HG03442 (cell line): Measurements from ENCODE around the gene KCTD8.

Experiments used
- ATAC-seq: cut with Tn5 transposase; IDR thresholded peaks from one replicate; pipeline ENCODE4 v1.9.1; 2021; ENCODE audit warnings: mild to moderate bottlenecking, moderate library complexity; ENCODE audit not compliant: unreplicated experiment

Gene KCTD8

GRCh38 chr4:44448521-44449461, at the start of gene KCTD8:
TSS of gene KCTD8 (minus strand) at chr4:44448809.
- ATAC-seq = peak; percentile 96

GRCh38 chr4:44494810-44495701, 46.4 kb upstream of the KCTD8 start:
- ATAC-seq = no peak

GRCh38 chr4:44493924-44494323, 45.3 kb upstream of the KCTD8 start:
- peak; percentile 72 for ATAC-seq

DNA sequence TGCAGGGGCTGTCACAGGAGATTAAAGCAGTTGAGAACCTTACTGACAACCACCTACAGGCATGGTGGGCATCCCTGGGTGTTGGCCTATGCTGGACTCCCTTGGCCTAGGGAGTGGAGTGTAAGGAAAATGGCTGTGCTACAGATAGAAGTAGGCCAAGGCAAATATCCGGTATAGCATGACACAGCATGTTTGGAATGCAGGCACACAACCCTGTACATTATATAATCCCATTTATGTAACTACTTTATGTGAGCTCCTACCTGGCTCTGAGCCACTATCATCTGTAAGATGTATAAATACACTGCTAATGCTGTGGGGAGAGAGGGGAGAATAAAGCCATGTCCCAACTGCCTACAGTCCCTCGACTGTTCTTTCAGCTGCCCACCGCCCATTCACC, 38.7 kb upstream of the KCTD8 start:
- ATAC-seq = no peak

- no peak for ATAC-seq
Measured at GRCh38 chr4:44479731-44480130, 31.1 kb upstream of the KCTD8 start.

- ATAC-seq = no peak
Measured at GRCh38 chr4:44462259-44462658, 13.7 kb upstream of the KCTD8 start.

GRCh38 chr4:44447563-44448504, 775 bp downstream of the KCTD8 start:
- peak; percentile 4 for ATAC-seq

DNA sequence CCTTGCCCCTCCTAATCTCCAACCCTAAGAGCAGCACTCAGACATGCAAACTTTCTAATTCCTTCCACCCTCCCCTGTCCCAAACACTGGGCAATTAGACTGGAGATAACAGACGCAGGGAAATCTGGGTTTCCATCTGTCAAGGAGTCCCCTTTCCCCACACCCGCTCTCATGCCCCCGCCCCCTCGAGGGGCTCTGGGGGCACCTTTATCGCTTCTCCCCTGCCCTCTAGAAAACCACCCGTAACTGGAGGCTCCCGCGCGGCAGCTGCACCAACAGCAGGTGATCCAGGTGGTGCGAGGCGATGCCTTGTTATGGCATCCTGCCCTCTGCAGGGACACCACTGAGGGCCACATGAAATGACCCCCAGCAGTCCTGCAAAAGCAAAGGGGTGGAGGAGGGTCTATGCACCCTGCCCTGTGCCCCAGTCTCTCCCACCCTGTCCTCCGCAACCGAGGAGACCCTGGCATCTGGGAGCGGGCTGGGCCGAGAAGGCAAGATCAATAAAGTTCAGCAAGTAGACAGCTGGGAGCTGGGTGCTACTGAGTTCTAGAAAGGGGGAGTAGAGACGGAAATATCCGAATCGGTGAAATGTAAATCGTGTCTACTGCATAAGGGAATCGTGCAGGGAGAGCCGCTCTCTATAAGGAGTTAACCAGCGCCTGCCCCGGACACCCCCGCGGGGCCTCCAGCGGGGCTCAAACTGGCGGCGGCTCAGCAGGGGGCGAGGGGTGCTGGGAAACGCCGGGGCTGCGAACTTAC, 1.6 kb downstream of the KCTD8 start:
- ATAC-seq = no peak

- no peak for ATAC-seq
Measured at GRCh38 chr4:44446191-44446590, 2.4 kb downstream of the KCTD8 start.

GRCh38 chr4:44438687-44439086, 9.9 kb downstream of the KCTD8 start:
- no peak for ATAC-seq

GRCh38 chr4:44434247-44434646, 14.4 kb downstream of the KCTD8 start:
- no peak for ATAC-seq

- no peak for ATAC-seq
Measured at GRCh38 chr4:44425614-44426208, 22.9 kb downstream of the KCTD8 start.

GRCh38 chr4:44422912-44423311, 25.7 kb downstream of the KCTD8 start:
- no peak for ATAC-seq

GRCh38 chr4:44421330-44422065, 27.1 kb downstream of the KCTD8 start:
- no peak for ATAC-seq

GRCh38 chr4:44415251-44415650, 33.4 kb downstream of the KCTD8 start:
- no peak for ATAC-seq

- no peak for ATAC-seq
Measured at GRCh38 chr4:44368413-44369167, 80.0 kb downstream of the KCTD8 start.

- no peak for ATAC-seq
Measured at GRCh38 chr4:44354172-44354571, 94.4 kb downstream of the KCTD8 start.

- no peak for ATAC-seq
Measured at GRCh38 chr4:44351069-44351468, 97.5 kb downstream of the KCTD8 start.
